ENCODE measurements around the gene LRCOL1.
"Not testable (repeated sequence)": the region's sequence is repeated elsewhere in the genome, so short reads cannot be mapped to it uniquely, and the experiment has no call there.

LRCOL1 gene

DNA sequence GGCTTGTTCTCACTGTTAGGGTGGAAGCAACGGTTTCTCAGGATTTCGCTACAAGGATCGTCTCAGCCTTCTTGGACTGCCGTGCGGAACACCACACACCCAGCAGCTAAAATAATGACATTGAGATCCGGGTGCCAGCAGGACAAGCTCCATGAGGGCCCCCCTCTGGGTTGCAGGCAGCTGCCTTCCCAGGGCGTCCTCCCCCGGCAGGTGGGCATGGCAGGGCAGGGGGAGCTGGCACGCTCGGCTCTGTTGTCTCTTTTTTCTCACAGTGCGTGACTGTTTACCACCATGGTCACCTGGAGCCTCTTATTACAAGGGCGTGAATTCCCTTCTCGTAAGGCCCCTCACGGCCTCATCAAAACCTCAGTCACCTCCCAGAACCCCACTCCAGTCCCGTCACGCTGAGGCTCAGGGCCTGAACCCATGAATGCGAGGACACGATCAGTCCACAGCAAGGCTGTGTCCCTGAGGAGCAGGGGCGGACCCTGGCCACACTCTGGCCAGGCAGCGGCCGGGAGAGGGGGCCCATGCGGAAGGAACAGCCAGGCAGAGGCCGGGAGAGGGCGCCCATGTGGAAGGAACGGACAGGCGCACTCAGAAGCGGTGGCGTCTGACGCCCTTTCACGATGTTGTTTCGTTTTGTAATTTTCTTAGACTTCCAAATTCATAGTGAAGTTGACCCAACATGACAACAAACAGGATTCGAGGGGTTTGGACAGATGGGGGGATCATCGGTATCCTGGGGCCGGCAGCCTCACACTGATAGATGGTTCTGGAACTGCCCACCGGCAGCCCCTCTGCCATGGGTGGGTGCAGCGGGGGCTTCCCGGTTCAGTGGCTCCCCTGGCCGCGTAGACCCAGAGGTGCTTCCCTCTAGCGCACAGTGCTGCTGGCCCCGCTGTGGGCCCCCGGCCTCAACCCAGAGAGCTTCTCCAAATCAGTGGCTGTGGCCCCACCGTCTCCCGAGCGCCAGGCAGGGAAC lies 10.0 kb downstream of the LRCOL1 start:
- peak; percentile 40 for DNase-seq (ENCODE audit: low spot score)

- DNase-seq (ENCODE audit: low spot score), result not testable (repeated sequence)
Measured at GRCh38 chr12:132599502-132599901, 10.9 kb downstream of the LRCOL1 start.

GRCh38 chr12:132597333-132598316 lies 12.8 kb downstream of the LRCOL1 start:
- DNase-seq (ENCODE audit: low spot score), result no peak

DNA sequence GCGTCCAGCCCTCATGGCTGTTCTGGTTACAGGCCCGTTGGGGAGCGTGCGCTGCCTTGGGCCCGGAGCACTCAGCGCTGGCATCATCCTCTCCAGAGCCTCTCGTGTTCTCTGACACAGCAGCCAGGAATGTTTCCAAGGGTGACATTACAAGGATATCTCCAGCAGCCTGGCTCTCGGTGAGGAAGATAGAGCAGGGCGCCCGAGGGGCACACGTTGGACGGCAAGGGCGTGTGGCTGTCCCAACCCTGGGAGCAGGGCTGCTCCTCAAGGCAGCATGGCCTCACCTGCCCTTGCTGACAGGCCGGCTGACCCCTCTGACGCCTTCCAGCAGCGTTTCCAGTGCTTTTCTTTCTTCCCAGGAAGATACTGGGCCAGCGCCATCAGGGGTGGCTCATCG lies 14.4 kb downstream of the LRCOL1 start:
- DNase-seq (ENCODE audit: low spot score), result no peak

- DNase-seq (ENCODE audit: low spot score), result no peak
Measured at GRCh38 chr12:132595183-132595582, 15.2 kb downstream of the LRCOL1 start.

DNA sequence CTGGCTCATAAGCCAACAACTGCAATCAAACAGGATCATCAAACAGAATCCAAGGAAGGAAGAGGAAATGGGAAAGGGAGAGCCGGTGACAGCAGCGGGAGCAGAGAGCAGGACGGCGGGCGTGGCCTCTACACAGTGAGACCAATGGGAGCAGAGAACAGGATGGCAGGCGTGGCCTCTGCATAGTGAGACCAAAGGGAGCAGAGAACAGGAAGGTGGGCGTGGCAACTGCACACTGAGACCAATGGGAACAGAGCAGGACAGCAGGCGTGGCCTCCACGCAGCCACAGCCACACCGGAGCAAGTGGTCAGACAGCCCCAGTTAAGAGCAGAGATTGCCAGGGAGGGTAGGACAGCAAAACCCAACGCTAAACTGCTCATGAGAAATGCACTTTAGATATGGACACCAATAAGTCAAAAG lies 16.4 kb downstream of the LRCOL1 start:
- peak; percentile 78 for DNase-seq (ENCODE audit: low spot score)

DNA sequence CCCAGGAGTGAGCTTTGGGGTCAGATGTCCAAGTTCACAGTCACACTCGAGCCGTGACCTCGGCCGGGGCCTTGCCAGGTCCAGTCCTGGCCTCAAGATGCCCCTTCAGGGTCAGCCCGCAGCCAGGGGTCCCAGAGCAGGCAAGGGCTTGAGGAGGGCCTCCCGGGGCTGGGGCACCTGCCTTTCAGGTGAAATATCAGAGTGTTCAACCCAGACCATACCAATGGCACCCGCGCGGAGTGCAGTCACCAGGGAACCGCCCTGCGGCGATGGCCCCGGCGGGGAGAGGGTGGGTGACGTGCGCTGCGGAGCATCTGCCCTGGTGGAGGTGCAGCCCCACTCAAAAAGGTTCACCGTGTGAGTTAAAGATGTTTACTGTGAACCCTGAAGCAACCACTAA lies 16.9 kb downstream of the LRCOL1 start:
- DNase-seq (ENCODE audit: low spot score), result no peak

DNA sequence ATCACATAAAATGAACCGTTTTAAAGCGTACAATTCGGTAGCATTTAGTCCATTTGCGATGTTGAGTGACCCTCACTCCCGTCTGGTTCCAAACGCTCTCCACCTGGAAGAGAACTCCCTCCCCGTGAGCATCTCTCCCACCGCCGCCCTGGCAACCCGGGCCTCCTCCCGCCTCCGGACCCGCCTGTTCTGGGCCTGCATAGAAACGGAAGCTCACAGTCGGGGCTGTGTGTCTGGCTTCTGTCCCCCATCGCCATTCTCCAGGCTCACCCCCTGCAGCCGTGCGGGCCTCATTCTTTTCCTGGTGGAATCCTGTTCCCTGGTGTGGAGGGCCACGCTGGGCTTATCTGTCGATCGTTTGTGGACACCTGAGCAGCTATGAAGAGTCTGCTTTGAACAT lies 17.3 kb downstream of the LRCOL1 start:
- DNase-seq (ENCODE audit: low spot score), result no peak

DNA sequence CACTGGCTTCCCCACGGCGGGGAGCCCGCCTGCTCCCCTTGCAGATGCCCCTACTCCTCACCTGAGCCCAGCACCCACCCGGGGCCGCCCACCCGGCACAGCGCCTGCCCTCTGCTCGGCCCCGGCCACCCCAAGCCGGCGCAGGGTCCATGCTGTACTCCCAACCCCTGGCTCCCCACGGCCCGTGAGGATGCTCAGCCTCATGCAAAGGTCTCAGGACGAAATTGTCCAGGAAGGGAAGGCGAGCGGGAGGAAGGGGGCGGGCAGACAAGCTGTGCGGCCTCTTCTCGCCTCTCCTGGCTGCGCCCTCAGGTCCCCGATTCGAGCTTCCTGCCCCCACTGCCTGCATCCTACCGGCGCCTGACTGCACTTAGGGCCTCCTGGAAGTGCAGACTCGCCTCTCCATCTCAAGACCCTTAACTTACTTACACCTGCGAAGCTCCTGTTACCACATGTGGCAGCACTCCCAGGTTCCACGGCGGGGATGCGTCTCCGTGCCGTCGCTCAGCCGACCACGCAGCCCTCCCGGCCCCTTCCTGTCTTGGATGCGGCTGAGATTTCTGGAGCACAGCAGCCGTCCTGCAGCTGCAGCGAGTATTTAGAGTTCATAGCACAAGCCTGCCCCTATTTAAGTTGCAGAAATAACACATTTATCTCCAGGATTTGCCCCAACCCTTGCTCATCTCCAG lies 18.0 kb downstream of the LRCOL1 start:
- no peak for DNase-seq (ENCODE audit: low spot score)

GRCh38 chr12:132591107-132591935 lies 19.1 kb downstream of the LRCOL1 start:
- no peak for DNase-seq (ENCODE audit: low spot score)

DNA sequence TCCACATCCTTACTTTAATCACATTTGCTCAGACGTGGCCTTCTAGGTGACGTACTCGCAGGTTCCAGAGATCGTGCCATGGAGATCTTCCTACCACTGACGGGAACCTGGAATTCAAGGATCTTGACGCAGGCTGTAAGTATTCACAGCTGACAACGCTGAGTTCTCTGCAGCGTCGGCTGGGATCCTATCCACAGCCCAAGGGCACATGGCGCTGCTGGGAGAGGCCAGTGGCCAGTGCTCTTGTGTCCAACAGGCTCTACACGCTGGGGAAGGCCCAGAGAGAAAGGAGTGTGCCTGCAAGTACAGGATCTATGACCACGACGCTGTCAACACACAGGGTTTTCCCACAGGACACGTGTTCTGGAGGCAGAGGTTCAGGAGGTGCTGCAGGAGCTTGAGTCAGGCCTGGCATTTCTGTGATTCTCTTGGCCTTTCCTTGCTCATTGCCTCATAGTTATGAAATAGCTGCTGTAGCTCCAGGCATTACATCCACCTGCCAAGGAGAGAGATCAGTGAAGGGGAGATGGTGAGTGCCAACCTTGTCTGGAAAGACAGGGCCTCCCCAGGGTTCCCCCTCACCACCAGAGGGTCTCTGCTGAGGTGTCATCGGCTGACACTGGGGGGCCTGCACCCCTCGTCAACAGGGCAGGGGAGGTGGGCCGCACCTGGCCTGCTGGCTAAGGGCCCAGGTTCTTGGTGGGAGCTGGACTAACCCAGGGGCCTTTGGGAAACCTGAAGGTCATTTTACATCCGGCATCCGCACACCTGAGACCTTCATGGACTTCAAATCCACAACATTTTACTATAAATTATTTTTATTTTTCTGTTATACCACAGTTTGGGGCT lies 21.3 kb downstream of the LRCOL1 start:
- DNase-seq (ENCODE audit: low spot score), result no peak

DNA sequence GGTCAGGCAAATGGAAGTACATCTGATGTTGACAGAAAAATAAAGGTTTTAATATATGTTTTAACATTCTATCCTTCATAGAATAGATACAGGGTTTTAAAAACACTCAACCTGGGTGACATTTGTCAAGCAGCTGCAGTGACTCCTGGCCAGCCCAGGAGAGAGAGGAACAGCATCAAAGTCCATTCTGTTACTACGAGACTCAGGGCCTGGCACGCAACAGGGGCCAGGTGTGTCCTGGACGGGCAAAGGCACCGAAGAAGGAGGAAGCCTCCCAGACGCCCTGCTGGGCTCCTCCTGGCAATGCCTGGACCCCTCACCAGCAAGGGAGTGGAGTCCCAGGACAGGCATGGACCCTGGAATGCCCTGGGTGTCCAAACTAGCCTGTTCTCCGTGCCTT lies 22.1 kb downstream of the LRCOL1 start:
- DNase-seq (ENCODE audit: low spot score), result no peak

GRCh38 chr12:132587781-132588180 lies 22.6 kb downstream of the LRCOL1 start:
- no peak for DNase-seq (ENCODE audit: low spot score)

- DNase-seq (ENCODE audit: low spot score), result no peak
Measured at GRCh38 chr12:132586929-132587328, 23.5 kb downstream of the LRCOL1 start.

GRCh38 chr12:132585177-132585576 lies 25.2 kb downstream of the LRCOL1 start:
- no peak for DNase-seq (ENCODE audit: low spot score)

DNA sequence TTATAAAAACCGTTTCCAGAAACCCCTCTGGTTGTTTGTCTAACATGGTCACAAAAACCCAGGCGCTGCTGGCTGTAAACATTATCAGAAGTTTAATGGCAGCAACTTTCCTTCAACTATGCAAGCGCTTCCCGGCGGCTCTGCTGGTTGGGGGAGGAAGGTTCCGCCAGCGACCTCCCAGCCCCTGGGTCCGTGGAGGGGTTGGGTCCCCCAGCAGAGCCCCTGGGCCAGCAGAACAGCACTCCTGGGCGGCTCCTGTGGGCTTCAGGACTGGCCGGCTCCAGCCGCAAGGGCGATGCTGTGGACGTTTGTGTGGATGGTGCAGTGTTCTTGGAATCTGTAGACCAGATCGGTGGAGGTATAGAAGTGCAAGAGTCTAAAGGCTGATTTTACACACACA lies 26.0 kb downstream of the LRCOL1 start:
- DNase-seq (ENCODE audit: low spot score), result no peak

GRCh38 chr12:132583736-132584135 lies 26.6 kb downstream of the LRCOL1 start:
- DNase-seq (ENCODE audit: low spot score), result no peak

DNA sequence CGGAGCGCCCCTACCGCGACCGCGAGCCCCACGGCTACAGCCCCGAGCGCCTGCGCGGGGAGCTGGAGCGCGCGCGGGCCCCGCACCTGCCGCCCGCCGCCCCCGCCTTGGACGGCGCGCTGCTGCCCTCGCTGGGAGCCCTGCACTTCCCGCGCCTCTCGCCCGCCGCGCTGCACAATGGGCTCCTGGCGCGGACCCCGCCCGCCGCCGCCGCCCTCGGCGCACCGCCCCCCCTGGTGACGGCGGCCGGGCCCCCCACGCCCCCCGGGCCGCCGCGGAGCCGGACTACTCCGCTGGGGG lies 27.0 kb downstream of the LRCOL1 start:
- no peak for DNase-seq (ENCODE audit: low spot score)

DNA sequence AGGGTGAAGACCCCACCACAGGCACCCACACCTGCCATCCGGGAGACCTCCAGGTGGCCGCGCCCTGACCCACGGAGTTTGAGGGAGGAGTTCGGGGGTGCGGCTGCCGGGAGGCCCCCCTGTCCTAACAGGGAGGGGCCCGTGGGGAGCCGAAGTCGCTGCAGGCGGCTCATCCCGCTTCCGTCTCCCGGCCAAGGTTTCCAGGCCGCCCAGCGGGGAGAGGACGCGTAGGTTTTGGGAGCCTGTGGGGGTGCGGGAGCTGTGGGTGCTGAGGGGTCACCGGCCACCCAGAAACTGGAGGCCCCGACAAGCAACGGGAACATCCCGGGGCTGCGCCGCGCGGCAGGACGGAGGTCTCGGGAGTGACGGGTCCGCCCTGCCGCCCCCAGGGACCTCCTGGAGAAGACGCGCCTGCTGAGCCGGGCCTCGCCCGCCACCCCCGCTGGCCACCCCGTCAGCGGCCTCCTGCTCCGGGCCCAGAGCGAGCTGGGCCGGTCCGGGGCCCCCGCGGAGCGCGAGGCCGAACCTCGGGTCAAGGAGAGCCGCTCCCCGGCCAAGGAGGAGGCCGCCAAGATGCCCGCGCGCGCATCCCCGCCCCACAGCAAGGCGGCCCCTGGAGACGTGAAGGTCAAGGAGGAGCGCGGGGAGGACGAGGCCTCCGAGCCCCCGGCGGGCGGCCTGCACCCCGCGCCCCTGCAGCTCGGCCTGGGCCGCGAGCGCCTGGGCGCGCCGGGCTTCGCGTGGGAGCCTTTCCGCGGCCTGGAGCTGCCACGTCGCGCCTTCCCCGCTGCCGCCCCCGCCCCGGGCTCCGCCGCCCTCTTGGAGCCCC lies 27.6 kb downstream of the LRCOL1 start:
- DNase-seq (ENCODE audit: low spot score), result no peak

DNA sequence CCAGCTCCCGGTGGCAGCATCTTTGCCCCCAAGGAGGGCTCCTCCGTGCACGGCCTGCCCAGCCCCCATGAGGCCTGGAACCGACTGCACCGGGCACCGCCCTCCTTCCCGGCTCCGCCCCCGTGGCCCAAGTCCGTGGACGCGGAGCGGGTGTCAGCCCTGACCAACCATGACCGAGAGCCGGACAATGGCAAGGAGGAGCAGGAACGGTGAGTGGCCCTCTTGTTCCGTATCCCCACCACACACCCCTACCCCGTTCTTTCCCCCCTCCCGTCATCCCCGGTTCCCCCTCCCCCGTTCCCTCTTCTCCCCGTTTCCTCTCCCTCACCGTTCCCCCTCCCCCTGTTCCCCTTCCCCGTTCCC lies 28.3 kb downstream of the LRCOL1 start:
- DNase-seq (ENCODE audit: low spot score), result no peak
